GM12875 (cell line): ENCODE data around the gene ZFP91.

Experiments used
- H3K4me3 ChIP-seq: one replicate; pipeline ENCODE4 v1.5.1; 2011; ENCODE audit warnings: low read depth, low read length, control low read depth
- CTCF ChIP-seq: IDR thresholded peaks from 2 replicates; pipeline ENCODE4 v1.5.1; 2011; ENCODE audit warnings: low read depth, mild to moderate bottlenecking, control low read depth, inconsistent platforms, low read length, moderate library complexity, borderline replicate concordance; ENCODE audit not compliant: insufficient read depth

ZFP91 gene

DNA sequence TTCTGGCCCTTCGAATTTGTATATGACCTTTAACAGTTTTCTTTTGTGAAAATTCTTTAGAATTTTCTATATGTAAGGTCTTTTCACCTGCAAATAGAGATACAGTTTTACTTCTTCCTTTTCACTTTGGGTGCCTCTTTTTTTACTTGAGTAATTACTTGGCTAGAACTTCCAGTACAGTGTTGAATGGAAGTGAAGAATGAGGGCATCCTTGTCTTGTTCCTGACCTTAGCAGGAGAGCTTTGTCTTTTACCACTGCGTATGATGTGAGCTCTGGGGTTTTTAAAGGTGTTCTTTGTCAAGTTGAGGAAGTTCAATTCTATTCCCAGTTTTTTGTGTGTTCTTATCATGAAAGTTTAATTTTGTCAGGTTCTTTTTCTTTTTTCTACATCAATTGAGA, 21.6 kb downstream of the ZFP91 start:
- H3K4me3 ChIP-seq: no peak overlapping the region
- TF ChIP-seq CTCF: no peak

DNA sequence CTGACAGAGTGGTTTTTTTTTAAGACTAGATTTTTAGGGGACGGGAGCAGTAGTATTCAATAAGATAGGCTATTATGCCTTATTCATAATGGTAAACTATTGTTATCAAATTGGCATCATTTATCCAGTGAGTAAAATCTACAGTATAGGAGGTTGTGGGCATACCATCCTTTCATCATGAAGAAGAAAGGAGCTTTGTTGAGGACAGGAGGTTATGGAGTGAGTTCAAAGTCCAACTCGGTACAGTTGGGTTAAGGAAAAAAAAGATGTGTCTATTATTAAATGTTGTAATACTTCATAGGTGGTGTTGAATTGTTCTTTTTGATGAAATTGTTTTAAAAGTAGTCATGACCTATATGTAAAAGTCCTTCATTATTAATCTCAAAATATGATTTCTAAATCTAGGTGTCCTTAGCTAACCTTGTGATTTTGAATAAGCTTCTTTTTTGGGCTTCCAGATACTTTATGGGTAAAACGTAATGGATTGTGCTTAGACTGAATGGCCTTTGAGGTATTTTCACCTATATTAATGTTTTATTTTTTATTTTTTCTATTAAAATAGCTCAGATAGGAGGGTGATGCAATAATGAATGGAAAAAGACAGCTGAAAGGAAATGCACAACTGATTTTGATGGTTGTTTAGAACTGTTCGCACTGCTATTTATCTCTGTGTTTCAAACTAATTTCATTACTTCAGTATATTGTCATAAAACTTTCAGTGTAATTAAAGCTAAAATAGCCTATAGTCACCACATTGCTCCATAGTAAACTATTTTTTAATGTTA, 28.3 kb downstream of the ZFP91 start:
- TF ChIP-seq CTCF: no peak
- no peak overlapping the region for H3K4me3 ChIP-seq

DNA sequence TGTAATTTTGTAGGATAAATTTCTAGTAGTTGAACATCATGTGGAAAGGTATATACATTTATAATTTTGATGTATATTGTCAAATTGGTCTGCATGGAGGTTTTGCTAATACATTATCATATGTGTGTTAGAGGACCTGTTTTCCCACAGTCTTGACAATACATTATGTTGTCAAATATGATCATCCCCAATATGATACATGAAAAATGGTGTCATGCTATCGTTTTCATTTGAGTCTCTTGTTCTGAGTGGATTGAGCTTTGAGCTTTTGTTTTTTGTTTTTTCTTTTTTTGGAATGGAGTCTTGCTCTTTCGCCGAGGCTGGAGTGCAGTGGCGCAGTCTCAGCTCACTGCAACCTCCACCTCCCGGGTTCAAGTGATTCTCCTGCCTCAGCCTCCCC, 29.5 kb downstream of the ZFP91 start:
- TF ChIP-seq CTCF: no peak
- H3K4me3 ChIP-seq: no peak overlapping the region

DNA sequence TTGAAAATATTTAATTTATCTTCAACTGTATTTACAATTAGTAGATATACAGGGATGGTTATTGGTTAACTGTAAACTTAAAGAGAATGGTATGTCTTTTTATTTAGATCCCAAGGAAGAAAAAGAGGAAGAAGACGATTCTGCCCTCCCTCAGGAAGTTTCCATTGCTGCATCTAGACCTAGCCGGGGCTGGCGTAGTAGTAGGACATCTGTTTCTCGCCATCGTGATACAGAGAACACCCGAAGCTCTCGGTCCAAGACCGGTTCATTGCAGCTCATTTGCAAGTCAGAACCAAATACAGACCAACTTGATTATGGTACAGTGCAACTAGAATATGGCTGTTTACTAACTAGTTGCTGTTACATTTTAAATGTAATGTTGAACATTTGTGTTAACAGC, 30.9 kb downstream of the ZFP91 start:
- no peak for TF ChIP-seq CTCF
- no peak overlapping the region for H3K4me3 ChIP-seq

- no peak overlapping the region for H3K4me3 ChIP-seq
Measured at GRCh38 chr11:58613228-58613627, 34.4 kb downstream of the ZFP91 start.

GRCh38 chr11:58615559-58615958, 36.7 kb downstream of the ZFP91 start:
- no peak for TF ChIP-seq CTCF
- no peak overlapping the region for H3K4me3 ChIP-seq

More at GRCh38 chr11:58613228-58613627, 34.4 kb downstream of the ZFP91 start:
- TF ChIP-seq CTCF: no peak

DNA sequence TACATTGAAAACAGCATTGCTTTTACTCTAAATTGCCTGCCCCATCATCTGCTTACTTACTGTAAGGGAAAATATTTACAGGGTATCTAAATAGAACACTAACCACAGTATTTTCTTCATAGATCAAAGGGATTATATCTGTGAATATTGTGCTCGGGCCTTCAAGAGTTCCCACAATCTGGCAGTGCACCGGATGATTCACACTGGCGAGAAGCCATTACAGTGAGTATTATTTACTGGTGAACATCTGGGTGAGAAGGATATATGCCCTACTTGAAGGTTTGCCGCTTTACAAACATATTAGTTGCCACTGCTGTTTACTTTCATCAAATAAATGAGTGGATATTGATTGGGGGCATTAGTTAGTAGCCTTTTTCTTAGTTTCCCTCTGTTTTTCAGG, 37.7 kb downstream of the ZFP91 start:
- H3K4me3 ChIP-seq: no peak overlapping the region
- TF ChIP-seq CTCF: no peak
